Stomach (tissue), 4 donors: ENCODE data around the gene TJP2.

ENCODE experiments used
- POLR2A ChIP-seq, 4 donors: fragments of 450-650 bp; IDR thresholded peaks; one replicate each; pipeline ENCODE4 v1.6.1; 2016; ENCODE audit warnings: antibody characterized with exemption in 4 of 4, control low read depth in 2 of 4, mild to moderate bottlenecking in 1 of 4, moderate library complexity in 1 of 4
- TF ChIP-seq, protein P1 (sequence below), 7 experiments: fragments of 450-650 bp in 4 of 7; fragments of 200-600 bp in 3 of 7; sonication (generic) in 3 of 7; IDR thresholded peaks; one replicate each; pipeline ENCODE4 v1.5.1; 2016 to 2019; ENCODE audit warnings: antibody characterized with exemption in 7 of 7, control low read depth in 2 of 7, mild to moderate bottlenecking in 1 of 7

- TF ChIP-seq, protein P1, sequence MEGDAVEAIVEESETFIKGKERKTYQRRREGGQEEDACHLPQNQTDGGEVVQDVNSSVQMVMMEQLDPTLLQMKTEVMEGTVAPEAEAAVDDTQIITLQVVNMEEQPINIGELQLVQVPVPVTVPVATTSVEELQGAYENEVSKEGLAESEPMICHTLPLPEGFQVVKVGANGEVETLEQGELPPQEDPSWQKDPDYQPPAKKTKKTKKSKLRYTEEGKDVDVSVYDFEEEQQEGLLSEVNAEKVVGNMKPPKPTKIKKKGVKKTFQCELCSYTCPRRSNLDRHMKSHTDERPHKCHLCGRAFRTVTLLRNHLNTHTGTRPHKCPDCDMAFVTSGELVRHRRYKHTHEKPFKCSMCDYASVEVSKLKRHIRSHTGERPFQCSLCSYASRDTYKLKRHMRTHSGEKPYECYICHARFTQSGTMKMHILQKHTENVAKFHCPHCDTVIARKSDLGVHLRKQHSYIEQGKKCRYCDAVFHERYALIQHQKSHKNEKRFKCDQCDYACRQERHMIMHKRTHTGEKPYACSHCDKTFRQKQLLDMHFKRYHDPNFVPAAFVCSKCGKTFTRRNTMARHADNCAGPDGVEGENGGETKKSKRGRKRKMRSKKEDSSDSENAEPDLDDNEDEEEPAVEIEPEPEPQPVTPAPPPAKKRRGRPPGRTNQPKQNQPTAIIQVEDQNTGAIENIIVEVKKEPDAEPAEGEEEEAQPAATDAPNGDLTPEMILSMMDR (IDR thresholded peaks at IDR 0.05): no peak
- TF ChIP-seq POLR2A (IDR thresholded peaks at IDR 0.05): no peak
These were observed 26.8 kb upstream of the TJP2 start for GRCh38 chr9:69147041-69147834.
